GM19438 (cell line): Measurements from ENCODE around the gene SNRNP200.

Source experiments
- ATAC-seq: cut with Tn5 transposase; IDR thresholded peaks from one replicate; pipeline ENCODE4 v1.9.1; 2021; ENCODE audit warnings: low read depth; ENCODE audit not compliant: unreplicated experiment

Gene SNRNP200

DNA sequence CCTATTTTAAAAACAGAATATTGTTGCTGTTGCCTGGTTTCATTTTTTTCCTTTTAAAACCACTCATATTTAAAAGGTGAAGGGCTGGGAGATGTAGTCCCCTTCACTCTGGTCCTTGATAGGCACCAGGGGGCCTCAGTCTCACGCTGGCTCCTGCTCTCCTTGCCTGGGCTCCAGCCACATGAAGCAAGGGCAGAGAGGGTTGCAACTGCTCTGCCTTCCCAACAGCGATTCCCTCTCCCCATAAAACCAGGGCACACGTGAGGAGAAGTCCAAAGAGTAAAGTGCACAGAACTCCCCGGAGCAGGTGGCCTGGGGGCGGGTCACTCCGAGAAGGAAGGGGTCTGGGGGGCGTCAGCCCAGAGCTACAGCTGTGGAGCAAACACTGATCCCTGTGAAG lies 52.3 kb downstream of the SNRNP200 start:
- ATAC-seq = no peak

DNA sequence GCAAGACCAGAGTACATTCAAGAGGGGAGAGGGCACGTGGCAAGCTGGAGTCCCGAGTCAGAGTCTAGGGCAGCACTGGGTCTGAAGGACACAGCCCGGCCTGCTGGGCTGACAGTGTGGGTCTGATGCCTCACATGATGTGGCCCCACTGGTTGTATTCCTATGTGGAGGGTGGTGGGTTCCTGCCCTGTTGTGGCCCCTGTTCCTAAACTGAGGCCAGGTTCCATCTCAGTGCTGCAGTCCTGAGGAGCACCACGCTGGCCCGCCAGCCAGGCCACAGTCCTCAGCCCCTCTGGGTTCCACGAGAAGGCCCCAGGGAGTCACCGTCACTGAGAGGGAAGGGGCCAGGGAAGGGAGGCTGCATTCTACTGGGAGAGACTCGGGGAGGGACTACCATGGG lies 52.8 kb downstream of the SNRNP200 start:
- ATAC-seq = no peak

DNA sequence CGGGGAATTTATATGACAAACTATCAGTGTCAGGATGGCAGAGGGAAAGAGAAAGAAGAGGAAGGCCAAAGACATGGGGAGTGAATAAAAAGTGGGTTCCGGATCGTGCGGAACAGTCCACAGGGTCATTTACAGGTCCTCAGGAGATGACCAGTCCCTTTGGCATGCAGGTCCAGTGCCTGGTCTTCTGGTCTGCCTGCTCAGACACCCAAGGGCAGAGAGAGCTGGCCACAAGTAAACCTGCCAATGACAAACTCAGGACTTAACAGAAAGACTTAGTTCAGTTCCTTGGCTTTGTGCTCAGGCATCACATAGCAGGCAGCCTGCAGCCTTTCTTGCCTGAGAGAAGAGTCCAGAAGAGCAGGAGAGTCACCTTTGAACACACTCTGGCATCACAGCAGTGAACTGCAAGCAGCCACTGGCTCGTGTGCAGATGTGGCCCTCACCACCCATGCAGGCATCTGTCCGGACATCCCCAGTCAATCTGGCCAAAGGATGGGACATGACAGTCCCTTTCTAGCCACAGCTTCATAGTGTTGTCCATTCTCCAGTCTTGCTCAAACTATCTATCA lies 53.5 kb downstream of the SNRNP200 start:
- ATAC-seq = no peak

DNA sequence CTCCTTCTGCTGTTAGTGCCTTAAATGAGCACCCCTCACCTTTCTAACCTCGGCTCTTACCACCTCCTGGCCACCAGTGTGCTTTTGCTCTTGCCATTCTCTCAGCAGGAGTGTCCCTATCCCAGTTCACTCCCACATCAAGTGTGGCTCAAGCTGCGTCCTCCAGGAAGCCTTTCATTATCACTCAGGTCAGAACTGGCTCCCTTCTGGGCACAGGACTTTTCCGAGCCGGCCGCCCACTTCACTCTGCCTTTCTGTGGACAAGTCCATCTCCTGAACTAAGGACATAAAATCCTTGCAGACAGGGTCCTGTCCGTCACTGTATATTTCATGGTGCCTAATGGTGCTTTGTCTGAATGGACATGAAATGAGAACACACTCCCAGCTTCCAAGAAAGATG lies 55.2 kb downstream of the SNRNP200 start:
- no peak for ATAC-seq

DNA sequence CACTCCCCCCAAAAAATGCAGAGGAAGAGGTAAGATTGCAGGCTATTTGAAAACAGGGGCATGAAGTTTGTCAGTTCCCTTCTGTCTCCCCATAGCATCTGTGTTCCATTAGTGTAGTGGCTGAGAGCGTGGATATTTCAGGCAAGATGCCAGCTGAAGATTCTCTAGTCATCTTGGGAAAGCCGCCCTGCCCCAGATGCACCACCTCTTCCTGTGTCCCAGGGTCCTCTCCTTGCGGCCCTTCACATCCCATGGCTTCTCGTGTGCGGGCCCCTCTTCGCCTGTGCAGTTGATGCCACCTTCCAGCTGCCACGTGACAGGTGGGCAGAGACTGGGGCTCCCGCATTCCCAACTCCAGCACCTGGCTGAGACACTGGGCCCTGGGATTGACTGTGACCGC lies 55.7 kb downstream of the SNRNP200 start:
- no peak for ATAC-seq

DNA sequence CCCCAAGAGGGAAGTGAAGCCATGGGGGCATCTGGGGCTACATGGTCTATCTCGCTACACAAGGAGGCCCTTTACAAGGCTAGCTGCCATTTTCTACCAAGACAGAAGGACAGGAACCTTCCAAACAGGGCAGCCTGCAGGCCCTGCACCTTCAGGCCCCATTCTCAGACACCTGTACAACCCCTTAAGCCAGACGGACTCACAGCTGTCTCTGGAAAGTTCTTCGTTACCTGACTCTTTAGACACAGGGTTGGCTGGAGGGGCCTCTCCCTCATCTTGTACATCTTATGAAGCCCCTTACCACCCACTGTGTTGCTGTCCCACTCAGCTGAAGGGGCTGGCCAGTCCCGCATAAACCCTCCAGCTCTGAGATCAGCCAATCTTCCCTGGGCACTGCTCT lies 56.7 kb downstream of the SNRNP200 start:
- no peak for ATAC-seq

DNA sequence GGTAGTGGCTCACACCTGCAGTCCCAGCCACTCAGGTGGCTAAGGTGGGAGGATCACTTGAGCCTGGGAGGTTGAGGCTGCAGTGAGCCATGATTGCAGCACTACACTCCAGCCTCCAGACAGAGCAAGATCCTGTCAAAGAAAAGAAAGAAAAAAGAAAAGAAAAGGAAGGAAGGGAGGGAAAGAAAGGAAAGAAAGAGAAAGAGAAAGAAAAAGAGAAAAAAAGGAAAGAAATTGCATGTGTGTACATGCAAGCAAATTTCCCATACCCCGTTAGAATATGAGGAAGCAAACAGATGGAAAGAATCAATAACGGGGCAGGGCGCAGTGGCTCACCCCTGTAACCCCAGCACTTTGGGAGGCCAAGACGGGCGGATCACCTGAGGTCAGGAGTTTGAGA lies 57.5 kb downstream of the SNRNP200 start:
- ATAC-seq = no peak

DNA sequence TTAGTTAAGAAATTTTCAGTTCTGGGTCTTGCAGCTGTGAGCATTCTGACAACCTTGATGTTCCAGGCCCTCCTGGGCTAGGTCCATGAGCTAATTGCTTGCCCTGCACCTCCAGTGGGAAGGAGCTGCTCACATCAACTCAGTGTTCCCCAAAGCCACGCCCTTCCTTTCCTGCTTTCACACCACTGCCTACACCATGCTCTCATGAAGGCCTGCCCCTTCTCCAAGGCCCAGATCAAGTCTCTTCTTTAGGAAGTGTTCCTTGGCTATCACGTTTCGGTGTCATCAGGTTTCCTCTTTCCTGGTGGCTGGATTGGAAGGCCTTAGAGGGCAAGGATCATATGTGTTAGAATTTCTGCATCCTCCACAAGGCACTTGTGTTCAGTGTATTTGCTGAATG lies 58.3 kb downstream of the SNRNP200 start:
- ATAC-seq = no peak

DNA sequence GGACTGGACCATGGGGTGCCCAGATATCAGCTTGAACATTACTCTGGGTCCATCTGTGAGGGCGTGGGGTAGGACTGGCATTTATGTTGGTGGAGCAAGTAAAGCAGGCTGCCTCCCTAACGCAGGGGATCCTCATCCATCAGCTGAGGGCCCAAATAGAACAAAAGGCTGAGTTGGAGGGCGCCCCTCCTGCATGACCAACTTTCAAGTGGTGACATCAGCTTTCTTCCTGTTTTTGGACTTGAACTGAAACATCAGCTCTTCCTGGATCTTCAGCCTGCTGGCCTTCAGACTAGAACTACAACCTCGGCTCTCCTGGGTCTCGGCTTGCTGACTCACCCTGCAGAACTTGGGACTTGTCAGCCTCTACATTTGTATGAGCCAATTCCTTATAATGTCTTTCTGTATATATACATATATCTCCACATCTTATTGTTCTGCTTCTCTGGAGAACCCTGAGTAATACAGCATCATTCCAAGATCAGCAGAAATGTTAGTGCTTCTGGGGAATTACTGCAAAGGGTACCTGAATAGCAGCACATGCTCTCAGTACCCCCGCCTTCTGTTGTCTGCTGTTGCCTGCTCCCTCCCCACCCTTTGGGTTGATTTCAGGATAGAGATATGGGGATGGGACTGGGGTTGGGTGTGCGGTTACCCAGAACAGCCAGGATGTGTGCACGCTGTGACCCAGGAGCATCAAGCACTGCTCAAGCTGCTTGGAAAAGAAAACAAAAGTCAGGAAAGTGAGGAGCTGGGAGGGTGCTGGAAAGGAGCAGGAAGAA lies 59.5 kb downstream of the SNRNP200 start:
- no peak for ATAC-seq

DNA sequence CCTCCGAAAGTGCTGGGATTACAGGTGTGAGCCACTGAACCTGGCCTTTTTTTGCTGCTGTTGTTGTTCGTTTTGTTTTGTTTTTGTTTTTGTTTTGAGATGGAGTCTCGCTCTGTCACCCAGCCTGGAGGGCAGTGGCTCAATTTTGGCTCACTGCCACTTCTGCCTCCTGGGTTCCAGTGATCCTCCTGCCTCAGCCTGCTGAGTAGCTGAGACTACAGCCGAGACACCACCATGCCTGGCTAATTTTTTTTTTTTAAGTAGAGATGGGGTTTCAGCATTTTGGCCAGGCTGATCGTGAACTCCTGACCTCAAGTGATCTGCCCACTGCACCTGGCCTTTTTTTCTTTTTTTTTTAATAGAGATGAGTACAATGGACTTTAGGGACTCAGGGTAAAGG lies 61.5 kb downstream of the SNRNP200 start:
- ATAC-seq = no peak

DNA sequence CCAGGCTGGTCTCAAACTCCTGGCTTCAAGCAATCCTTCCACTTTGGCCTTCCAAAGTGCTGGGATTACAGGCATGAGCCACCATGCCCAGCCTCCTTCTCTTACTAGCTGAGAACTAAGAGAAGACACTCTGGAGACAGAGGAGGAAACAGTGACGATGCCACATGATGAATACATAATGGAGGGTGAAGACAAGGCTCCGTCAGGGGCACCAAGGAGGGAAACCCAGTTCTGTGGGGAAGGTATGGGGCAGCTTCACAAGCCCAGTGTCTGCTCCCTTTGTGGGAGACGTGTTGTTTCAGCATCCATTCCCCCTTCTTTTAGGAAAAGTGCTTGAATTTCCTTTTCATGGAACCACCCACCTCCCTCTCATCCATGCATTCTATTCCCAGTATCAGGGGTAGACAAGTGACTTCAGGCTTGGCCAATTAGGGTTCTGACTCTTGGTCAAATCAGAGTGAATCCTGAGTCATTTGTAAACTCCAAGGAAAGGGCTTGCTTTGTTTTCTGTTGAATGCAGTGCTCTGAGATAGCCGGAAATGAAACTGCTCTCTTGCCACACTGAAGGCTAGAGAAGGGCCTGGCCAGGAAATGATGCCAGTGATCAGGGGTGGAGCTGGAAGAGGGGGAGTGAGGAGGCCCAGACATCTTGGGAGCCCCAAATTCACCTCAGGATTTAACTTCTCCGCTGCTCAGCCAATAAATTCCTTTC lies 63.3 kb downstream of the SNRNP200 start:
- peak; percentile 91 for ATAC-seq

DNA sequence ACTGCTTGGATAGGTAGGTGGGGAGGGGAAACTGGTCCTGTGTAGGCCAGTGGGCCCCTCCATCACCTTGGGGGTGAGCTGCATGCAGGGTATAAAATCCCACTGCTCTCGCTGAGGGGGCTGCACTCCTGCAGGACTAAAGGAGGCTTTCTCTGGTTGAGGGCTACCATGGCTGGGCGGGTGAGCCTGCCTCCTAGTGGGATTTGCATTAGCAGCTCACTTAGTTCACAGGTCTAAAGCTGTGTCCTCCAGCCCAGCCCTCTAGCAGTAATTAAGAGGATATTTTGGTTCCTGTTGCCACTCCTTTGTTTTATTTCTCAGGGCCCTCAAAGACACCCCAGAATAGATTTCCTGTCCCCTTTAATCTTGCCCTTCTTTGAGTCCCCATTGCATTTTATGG lies 64.1 kb downstream of the SNRNP200 start:
- no peak for ATAC-seq

DNA sequence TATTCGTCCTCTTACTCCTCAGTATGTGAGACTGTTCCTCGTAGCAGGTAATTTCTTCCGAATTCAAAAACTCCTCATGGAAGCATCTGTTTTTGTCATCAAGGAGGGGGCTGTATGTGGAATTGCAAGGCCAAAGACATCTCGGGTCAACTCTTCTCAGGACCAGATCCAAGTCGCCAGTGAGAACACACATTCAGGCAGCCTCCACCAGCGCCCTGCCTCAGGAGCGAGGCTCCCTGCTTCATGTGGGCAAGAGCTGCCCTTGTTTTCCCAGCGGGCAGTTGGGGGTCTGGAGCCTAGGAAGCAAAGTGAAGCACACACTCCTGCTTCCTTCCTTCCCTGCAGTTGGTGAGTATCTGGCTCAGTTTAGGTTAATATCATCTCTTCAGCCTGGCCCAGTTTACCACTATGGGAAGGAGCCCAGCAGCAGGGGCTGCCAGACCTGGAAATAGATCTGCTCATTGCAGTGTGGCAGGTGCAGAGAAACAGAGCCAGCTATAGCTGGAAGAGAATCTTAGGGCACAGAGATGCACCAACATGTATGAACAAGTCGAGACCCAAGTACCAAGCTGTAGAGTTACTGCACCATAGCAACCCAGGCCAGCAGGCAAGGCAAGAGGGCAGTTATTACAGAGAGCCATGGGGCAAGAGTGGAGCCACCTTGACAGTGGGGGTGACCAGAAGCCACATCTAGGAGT lies 64.9 kb downstream of the SNRNP200 start:
- no peak for ATAC-seq

DNA sequence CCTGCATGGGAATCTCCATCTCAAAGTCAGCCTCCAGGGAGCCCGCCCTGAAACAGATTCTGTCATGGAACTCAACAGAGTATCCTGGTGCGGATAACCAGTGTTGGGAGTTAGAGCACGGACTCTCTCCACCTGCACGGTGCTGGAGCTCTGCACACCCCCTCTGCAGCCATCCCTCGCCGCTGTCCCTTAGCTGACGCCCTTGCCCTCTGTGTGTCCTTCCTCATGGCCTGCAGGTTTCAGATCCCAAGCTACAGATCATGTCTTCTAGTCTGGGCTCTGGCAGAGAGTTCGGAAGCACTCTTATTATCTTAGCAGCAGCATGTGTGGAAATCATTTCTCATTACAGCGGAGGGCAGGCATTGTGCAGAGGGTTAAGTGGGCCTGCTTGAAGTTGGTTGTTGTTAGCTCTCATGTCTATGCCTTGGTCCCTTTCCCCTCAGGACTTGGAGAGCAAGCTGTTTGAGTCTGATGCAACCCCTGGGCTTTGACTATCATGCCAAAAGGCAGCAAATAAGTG lies 65.5 kb downstream of the SNRNP200 start:
- ATAC-seq = no peak

DNA sequence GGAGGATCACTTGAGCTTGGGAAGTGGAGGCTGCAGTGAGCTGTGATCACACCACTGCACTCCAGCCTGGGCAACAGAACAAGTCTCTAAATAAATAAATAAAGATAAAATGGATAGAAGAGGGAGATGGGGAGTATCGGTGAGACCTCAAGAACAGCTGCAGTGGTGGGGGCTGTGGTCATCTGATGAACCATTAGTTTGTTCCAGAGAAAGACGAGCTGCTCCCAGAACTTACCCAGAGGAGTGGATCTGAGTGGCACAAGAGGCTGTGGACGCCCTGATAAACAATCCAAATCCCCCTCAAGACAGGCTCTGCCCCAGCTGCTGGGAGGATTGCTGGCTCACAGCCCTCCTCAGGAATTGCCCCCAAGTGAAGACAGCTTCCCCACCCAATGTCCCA lies 66.3 kb downstream of the SNRNP200 start:
- no peak for ATAC-seq

DNA sequence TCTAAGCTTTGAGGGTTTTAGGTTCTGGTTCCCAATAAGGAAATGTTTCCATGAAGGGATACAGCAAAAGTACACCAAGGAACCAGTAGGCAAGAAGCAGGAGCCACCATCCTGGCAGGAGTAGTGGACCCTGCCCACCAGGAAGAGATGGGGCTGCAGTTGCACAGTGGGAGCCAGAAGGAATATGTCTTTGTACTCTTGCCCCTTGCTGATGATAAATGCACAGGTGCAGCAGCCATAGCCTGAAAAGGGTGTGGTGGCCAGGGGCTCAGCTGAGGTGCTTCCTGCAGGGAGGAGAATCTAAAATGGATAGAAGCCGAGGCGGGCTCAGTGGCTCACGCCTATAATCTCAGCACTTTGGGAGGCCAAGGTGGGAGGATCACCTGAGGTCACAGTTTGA lies 67.1 kb downstream of the SNRNP200 start:
- no peak for ATAC-seq

DNA sequence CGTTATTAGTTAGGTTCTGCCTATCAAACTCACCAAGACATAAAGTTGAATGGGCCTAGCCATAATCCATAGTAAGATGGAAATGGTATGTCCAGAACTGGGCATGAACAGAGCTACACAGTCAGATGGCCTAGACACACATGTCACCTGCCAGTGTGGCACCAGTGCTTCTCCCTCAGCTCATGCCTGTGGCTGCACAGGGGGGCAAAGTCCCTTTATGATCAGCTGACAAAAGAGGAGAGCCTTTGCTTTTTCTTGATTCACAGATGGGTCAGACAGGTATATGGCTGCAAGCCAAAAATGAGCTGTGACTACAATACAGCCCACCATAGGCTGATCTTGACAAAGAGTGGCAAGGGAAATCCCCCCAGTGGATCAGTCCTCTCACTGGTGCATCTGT lies 68.5 kb downstream of the SNRNP200 start:
- no peak for ATAC-seq

DNA sequence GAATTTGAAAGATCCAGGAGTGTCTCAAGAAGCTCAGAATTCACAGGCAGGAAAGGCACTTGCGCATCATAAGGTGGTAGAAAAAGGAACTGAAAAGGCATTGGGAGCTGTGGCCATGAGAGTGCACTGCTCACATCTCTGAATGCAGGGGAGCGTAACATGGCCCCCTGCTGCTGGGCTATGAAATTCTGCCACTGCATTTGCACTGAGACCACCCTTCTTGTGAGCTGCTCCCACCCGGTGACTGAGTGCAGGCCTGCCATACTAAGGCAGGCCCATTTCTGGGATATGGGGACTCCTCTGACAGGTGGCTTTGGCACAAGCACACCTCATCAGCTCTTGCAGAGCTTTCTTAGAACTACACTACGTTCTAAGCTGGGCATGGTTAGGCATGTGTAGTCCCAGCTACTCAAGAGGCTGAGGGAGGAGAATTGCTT lies 71.4 kb downstream of the SNRNP200 start:
- peak; percentile 99 for ATAC-seq

DNA sequence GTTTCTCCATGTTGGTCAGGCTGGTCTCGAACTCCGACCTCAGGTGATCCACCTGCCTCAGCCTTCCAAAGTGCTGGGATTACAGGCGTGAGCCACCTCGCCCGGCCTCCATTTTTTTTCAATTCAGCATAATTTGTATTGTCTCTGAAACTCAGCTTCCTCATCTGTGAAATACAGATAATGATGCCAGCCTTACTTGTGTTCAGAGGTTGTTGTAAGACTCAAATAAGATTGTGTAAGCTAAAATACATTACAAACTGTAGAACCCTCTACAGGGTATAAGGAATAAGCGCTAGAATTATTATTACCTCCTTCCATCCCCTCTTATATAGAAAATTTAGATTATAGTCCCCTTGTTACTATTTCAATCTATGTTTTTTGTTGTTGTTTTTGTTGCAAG lies 71.9 kb downstream of the SNRNP200 start:
- ATAC-seq = no peak

DNA sequence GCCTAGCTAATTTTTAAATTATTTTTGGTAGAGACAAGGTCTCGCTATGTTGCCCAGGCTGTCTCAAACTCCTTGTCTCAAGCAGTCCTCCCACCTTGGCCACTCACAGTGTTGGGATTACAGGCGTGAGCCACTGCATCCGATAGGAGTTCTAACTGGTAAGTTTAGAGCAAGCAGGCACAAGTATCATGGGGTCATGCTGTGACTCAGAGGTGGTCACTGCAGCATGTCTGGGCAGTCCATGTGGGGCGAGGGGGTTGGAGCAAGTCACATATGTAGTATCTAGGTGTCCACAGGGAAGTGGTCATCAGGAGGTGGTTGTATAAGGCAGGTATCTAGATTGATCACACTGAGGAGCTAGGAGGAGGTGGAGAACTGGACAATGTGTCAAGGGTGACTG lies 74.0 kb downstream of the SNRNP200 start:
- ATAC-seq = no peak

DNA sequence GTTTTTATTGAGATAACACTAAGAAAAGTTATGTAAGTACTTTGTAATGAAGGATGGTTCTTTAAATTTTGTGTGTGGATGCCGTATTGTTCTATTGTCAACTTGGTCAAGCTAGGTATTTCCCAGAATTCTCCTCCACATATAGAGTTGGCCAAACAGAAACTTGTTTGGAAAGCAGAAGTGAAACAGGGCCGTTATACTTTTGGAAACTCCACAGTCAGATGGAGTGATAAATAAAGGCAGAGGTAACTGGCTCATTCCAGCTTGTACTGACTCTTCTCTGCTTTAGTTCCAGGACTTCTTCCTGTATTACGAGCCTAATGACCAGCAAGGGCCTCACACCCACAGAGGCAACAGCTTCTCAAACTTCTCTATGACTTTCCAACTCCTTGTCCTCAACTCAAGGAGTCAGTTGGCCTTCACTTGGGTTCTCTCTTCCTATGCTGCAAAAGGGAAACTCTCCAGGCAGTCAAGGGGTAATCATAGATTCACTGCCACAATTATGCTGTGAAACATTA lies 80.3 kb downstream of the SNRNP200 start:
- no peak for ATAC-seq
